ENCODE results near the gene ELL2. TPM values are rescaled to one million over a fixed set of nuclear protein-coding genes. Genes with fewer than 3 reads are reported as not detected.

The ELL2 gene
- total and polyA plus RNA-seq, 9 of the 15 experiments (the other 6 are each of a cell fraction or from before 2014, with no cell fraction given), result 4.3 to 18.3 (median 14.5) TPM

- TF ChIP-seq CLOCK (CRISPR knock-in tag; IDR thresholded peaks at IDR 0.05; ENCODE audit: borderline replicate concordance) (no peak), SMARCA5 (IDR thresholded peaks at IDR 0.05) (0 out of 2 replicates have a peak, but pooled peaks have one; percentile 23)
These were observed 773 bp upstream of the ELL2 start (continued) for GRCh38 chr5:95962475-95962773.

- peaks cover 31 to 42% of the 10 kb centered on the region in 2 experiments; a peak in 4 of 5 replicates for H3K4me1 ChIP-seq (replicated peaks in 1 of 2; ENCODE audit: control insufficient read depth in 2 of 2, insufficient read depth in 2 of 2, low read length in 2 of 2)
- FAIRE-seq (no peak), DNase-seq (ENCODE audit: extremely low read depth in 1 of 4, low spot score in 3 of 4) (peak; percentile 70 to 83 (median 77)), ATAC-seq (peak; percentile 86)
- intact Hi-C loops (cut with micrococcal nuclease), result loop anchor here (2.0 to 5.0 kb wide), 5 partner anchors 26 to 376 kb away; no protein-coding TSS in a partner anchor
- H3K79me2 ChIP-seq (ENCODE audit: control insufficient read depth, insufficient read depth, low read length), result peaks cover 52% of the 10 kb centered on the region
- POLR2A ChIA-PET, result interaction anchor here (0.7 to 4.7 kb wide), 10 partner anchors 10 to 253 kb away, joined by 3 to 23 read pairs (median 4); no protein-coding TSS in a partner anchor
- no peaks in the 10 kb centered on the region for H3K36me3 ChIP-seq (ENCODE audit: control insufficient read depth, insufficient read depth, low read length)
- TSS peak; percentile 42 for BruUV-seq (replicated peaks)
- peak overlapping the region; percentile 83 to 96 for H3K9ac ChIP-seq (ENCODE audit: insufficient read depth in 1 of 2, low read depth in 2 of 2, low read length in 2 of 2)
- no peaks in the 10 kb centered on the region for H3K9me1 ChIP-seq (ENCODE audit: control insufficient read depth, insufficient read depth, low read length)
- H3K27ac ChIP-seq (ENCODE audit: extremely low read depth, low read depth, low read length), result peak overlapping the region; percentile 87
- H3K9me3 ChIP-seq (replicated peaks; ENCODE audit: control insufficient read depth, insufficient read depth, low read depth, low read length), result no peaks in the 10 kb centered on the region
- no peaks in the 10 kb centered on the region for H3K27me3 ChIP-seq (ENCODE audit: control insufficient read depth in 2 of 2, insufficient read depth in 2 of 2, low read length in 2 of 2)
- H3K4me3 ChIP-seq, result peak overlapping the region; percentile 81
- H4K20me1 ChIP-seq (replicated peaks; ENCODE audit: control insufficient read depth, insufficient read depth, low read length), result peaks cover 14% of the 10 kb centered on the region
- in situ Hi-C loops (cut with MboI), result no loop called here
- H3K4me2 ChIP-seq (ENCODE audit: insufficient read depth, low read length), result peak overlapping the region; percentile 84
- 1% methylated on average over 80 of the region's 90 CpGs for WGBS (ENCODE audit: insufficient coverage, low coverage, missing lambda C conversion rate)
- H2AFZ ChIP-seq (ENCODE audit: low read depth, low read length), result peak overlapping the region; percentile 92
- CTCF ChIA-PET (ENCODE audit: low intra/inter-chr PET ratio), result interaction anchor here (0.7 to 1.3 kb wide), 2 partner anchors 49 to 101 kb away, joined by 3 read pairs; no protein-coding TSS in a partner anchor
- TF ChIP-seq BHLHE40 (IDR thresholded peaks at IDR 0.05; ENCODE audit: low read length) (peak; percentile 52; the same call in 1 of the 2 replicates), TARDBP (IDR thresholded peaks at IDR 0.05) (peak; percentile 38; the same call in 1 of the 2 replicates), SMAD4 (CRISPR knock-in tag; conservative IDR thresholded peaks at IDR 0.05) (peak; percentile 78), FOXP1 (CRISPR knock-in tag; IDR thresholded peaks at IDR 0.05) (0 out of 2 replicates have a peak, but pooled peaks have one; percentile 58), KDM5B (IDR thresholded peaks at IDR 0.05; ENCODE audit: insufficient replicate concordance, low read depth, low read length) (peak; percentile 59)
These were observed 709 bp downstream of the ELL2 start for GRCh38 chr5:95960667-95961616.

Measured in K562 (cell line).